Measurements from ENCODE around the gene LDB2. TPM values are rescaled to one million over a fixed set of nuclear protein-coding genes. Genes with fewer than 3 reads are reported as not detected.

LDB2 gene
- total and polyA plus RNA-seq, 2 of the 8 experiments (the other 6 are each of a cell fraction or from before 2014, with no cell fraction given): 57.0 to 140 TPM

GRCh38 chr4:16916719-16917337 lies 18.4 kb upstream of the LDB2 start (continued):
- peak; percentile 73 for TF ChIP-seq CHD7 (IDR thresholded peaks at IDR 0.05; ENCODE audit: insufficient replicate concordance, low read length)
- no peak for TF ChIP-seq KDM4A (IDR thresholded peaks at IDR 0.05; ENCODE audit: low read depth, low read length, severe bottlenecking)
- no peak for TF ChIP-seq TAF1 (IDR thresholded peaks at IDR 0.05; ENCODE audit: low read depth, low read length)
- TF ChIP-seq CREB1 (IDR thresholded peaks at IDR 0.05): peak; percentile 65
- no peak for TF ChIP-seq JUND (IDR thresholded peaks at IDR 0.05; ENCODE audit: low read length)
- TF ChIP-seq NRF1 (IDR thresholded peaks at IDR 0.05; ENCODE audit: low read depth, low read length): no peak
- no peak for TF ChIP-seq ZNF274 (IDR thresholded peaks at IDR 0.05; ENCODE audit: borderline replicate concordance, extremely low read depth, low read length)
- TF ChIP-seq TBP (IDR thresholded peaks at IDR 0.05; ENCODE audit: low read depth, low read length): no peak
- TF ChIP-seq CEBPB (IDR thresholded peaks at IDR 0.05; ENCODE audit: low read depth, low read length): 0 out of 2 replicates have a peak, but pooled peaks have one; percentile 13
- TF ChIP-seq CTBP2 (IDR thresholded peaks at IDR 0.05; ENCODE audit: borderline replicate concordance, insufficient read depth, insufficient read length, low read length): no peak
- no peak for TF ChIP-seq RNF2 (IDR thresholded peaks at IDR 0.05; ENCODE audit: borderline replicate concordance, low read depth, low read length, missing control alignments, poor library complexity, severe bottlenecking)

All from H1 (cell line).